ENCODE results near the gene NOTCH1.

- TF ChIP-seq EZH2 (IDR thresholded peaks at IDR 0.05; ENCODE audit: low read length, missing control alignments): no peak
- no peak for TF ChIP-seq CTCF (conservative IDR thresholded peaks at IDR 0.05 in 1 of 2, IDR thresholded peaks at IDR 0.05 in 1 of 2; ENCODE audit: low read depth in 1 of 2, low read length in 2 of 2)
Measured at GRCh38 chr9:136578915-136579649, 33.2 kb upstream of the NOTCH1 start.
